Pulmonary artery endothelial cell (primary cell): ENCODE data around the gene PSMB7. TPM values are rescaled to one million over a fixed set of nuclear protein-coding genes. Genes with fewer than 3 reads are reported as not detected.

ENCODE experiments used
- DNase-seq: peaks from one replicate; pipeline ENCODE4 v3.0.0-alpha.2; 2011; ENCODE audit warnings: low read depth, low spot score
- total RNA-seq: library from RNA; depleted of rRNA; stranded (reverse); fragments of >200 nt; gene quantifications from 2 replicates; pipeline ENCODE4 v1.2.3, GENCODE V29; 2014

PSMB7 gene
- 260 and 325 TPM in 2 replicates for total RNA-seq

DNA sequence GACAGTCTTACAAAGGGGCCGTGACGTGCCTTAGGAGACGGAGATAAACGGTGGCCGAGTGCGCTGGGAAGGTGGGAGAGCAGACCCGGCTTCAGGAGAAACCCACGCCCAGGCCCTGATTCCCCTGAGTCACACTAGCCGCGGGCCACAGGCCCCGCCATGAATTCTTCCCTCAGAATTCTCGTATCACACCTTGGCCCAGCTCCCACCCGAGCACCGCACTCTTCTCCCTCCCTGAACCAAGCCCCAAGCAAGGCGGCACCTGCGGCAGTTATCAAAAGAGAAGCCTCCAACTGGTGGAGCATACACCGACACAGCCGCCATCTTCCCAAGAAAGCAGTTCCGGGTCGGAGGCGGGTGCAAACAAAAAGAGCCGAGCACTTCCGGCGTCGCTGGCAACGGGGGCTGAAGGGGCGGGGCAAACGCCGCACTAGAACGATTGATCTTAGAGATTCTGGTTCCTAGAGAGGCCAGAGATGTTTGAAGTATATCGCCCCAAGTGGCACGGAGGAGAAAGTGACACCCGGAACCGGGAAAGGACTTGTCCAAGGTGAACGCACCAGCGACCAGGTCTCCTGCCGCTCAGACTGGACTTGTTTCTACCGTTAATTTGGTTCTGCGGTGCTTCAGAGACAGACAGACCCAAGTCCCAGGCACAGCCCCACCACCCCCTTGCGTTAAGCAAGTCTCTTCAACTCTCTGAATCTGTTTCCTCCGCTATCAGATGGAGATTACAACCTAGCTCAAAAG is at the start of gene PSMB7:
Gene PSMB7 (minus strand): TSS at position 341 of the 750 bp plus-strand sequence. CDS start 17 bp downstream, at position 324.
- DNase-seq = peak; percentile 90

DNA sequence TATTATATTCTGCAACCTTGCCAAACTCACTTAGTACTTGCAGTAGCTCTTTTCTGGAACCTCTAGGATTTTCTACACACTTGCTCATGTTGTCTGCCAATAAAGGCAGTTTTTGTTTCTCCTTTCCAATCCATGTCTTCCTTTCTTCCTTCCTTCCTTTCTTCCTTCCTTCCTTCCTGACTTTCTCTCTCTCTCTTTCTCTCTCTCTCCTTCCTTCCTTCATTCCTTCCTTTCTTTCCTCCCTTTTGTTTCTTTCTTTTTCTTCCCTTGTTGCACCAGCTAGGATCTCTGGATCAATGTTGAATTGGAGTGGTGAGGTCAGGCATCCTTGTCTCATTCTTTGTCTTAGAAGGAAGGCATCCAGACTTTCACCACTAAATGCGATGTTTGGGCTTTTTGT is 47.5 kb upstream of the PSMB7 start:
- DNase-seq = no peak

DNA sequence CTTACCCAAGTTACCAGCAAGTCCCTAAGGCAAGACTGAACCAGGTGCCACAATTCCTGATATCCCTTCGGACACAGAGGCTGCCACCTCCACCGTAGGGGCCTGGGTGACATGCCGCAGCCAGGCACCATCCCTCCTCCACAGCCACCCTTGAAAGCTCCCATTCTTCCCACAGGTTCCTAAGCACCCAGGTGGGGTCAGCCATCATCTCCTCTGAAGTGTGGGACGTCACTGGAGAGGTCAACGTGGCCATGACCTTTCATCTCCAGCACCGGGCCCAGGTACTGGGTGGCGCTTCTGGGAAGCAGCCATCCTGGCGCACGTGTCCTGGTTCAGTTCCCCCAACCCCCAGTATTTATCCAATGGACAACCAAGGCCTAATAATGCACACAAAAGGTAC is 43.2 kb upstream of the PSMB7 start:
- no peak for DNase-seq

DNA sequence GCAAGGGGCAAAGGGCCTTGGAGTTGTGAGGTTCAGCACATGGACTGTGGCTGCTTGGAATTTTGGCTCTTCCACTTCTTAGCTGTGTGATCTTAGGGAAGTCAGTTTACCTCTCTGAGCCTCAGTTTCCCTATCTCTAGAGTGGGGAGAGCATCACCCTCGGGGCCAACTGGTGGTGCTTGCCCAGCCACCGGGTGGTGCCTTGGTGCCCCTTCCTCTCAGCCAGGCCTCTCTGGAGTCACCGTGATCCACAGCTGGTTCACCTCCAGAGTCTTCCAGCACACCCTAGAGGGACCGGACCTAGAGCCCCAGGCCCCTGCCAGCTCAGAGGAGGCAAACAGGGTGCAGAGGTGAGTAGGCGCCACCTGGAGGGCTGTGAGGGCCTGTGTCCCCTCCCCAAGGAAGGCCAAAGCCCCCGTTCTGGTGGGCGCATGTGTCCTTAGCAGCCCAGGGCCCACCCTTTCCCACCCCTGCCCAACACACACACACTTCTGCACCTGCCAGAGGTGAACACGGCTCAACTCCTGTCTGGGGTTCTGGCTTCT is 42.7 kb upstream of the PSMB7 start:
- DNase-seq = no peak

DNA sequence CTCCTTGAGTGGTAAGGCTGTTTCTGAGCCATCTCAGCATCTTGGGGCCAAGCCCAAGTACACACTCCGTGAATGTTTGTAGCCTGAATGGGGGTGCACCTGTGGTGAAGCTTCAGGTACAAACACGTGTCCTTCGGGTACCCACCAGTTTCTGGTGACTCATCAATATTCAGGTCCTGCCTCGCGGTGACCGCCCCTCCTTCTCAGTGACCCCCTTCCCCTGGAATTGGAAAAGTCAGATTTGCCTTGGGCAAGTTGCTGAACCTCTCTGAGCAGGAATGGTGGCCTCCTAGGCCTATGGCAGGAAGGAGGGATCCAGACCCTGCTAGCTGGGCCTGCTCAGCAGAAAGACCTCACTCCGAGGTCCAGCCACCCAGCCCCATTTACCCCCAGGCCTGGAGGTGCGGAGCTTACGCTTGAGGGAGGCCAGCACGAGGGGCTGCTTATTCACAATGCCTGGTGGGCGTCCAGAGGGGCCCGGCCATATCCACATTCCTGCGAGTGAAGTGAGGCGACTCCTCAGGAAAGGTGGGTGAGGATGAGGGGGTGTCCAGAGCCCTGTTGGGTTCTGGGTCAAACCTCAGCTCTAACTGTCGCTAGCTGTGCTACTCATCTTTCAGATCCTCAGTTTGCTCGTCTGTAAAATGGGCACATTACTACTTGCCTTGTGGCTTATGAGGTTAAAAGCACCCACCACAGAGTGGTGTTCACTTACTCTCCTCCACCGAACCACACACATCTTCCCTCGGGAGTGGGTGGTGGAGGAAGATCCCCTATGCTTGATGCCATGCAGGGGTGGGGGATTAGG is 42.0 kb upstream of the PSMB7 start:
- DNase-seq = no peak

DNA sequence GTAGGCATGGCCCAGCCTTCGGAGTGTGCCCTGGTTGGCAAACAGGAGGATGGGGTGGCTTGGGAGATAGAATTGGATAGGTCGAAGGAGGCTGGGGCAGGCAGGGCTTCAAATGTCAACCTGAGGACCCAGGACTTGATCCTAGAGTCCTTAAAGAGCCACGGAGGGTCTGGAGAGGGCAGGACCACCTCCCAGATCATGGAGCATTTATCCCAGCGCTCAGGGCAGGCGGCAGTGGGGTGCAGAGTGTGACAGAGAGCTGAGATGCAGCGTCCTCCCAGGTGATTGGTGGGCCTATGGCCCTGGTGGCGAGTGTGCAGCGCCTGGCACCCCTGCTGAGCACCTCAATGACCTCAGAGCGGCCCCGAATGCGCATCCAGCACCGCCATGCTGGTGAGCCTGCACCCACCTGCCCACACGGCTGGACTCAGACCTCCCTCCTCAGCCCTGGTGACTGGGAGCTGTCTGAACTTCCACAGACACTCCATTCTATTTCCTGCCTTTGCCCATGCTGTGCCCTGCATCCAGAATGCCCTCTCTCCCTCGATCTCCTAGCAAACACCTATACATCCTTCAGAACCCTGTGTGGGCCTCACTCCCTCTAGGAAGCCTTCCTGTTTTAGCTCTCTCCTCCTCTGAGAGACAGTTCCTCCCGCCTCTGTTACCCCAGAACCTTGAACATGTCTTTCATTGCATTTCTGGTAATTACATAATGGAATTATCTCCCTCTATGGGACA is 41.3 kb upstream of the PSMB7 start:
- DNase-seq = no peak

DNA sequence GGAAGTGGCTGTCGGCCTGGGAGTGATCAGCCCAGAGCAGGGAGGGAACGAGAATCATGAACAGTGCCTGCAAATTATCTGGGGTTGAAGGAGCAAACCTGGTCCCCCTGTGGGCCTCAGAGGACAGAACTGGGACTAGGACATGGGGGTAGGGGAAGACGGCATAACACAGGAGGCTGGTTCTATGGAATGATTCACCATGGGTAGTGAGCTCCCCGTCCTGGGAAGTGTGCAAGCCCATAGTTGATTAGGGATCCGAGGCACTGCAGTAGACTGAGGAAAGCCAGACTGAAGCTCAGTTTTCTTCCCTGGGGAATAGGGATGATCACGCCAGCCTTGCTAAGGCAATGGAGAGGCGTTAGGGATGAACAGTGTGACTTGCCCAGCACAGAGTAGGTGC is 40.6 kb upstream of the PSMB7 start:
- no peak for DNase-seq

DNA sequence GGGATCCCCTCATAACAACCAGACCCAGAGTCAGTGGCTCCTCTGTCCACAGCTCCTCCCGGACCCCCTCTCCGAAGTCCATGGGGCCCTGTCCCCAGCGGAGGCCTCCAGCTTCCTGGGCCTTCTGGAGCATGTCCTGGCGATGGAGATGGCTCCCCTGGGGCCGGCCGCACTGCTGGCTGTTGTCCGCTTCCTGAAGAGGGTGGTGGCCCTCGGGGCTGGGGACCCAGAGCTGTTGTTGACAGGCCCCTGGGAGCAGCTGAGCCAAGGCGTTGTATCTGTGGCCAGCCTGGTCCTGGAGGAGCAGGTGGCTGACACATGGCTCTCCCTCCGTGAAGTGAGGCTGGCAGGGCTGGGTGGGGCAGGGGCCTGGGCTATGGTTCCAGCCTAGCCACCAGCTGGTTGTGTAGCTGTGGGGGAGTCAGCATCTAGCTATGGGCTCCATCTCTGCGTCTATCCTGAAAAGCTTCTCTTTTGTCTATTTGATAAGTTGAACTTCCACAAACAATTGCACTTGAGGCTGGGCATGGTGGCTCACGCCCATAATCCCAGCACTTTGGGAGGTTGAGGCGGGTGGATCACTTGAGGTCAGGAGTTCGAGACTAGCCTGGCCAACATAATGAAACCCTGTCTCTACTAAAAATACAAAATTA is 39.7 kb upstream of the PSMB7 start:
- no peak for DNase-seq

DNA sequence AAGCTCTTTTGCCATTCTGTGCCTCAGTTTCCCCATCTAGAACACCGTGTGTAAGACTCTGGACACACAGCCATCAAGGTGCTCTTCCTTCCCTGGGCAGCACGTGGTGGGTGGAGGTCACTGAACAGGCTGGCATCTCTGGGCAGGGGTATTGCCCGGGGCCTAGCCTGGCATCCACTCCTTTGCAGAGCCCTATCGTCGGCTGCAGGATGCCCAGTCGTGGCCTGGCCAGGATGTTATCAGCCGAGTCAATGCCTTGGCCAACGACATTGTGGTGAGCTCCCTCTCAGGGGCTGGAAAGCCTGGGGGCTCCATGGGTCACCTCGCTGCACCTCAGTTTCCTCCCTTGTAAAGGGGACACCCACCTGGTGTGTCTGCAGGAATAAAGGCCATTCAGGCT is 39.1 kb upstream of the PSMB7 start:
- DNase-seq = no peak

DNA sequence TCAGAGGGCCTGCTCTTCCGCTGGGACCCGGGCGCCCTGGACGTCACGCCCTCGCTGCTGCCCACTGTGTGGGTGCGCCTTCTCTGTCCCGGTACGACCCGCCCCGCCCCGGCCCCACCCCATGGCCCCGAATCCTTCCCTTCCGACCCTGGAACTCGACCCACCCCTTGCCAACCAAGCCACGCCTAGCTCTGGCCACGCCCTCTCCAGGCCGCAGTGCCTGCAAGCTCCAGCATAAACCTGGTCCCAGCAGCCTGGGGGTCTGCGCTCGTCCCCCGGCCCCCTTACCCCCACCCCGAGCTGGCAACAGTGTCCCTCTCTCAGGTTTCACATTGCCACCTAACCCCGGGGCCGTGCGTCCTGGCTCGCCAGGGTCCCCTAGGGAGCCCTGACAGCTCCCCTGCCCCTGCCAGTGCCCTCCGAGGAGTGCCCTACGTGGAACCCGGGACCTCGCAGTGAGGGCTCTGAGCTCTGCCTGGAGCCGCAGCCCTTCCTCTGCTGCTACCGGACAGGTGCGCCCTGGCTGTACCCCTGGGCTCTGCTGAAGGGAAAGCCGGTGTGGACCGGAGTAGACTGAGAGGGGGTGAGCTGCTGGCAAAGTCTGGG is 38.4 kb upstream of the PSMB7 start:
- DNase-seq = no peak

DNA sequence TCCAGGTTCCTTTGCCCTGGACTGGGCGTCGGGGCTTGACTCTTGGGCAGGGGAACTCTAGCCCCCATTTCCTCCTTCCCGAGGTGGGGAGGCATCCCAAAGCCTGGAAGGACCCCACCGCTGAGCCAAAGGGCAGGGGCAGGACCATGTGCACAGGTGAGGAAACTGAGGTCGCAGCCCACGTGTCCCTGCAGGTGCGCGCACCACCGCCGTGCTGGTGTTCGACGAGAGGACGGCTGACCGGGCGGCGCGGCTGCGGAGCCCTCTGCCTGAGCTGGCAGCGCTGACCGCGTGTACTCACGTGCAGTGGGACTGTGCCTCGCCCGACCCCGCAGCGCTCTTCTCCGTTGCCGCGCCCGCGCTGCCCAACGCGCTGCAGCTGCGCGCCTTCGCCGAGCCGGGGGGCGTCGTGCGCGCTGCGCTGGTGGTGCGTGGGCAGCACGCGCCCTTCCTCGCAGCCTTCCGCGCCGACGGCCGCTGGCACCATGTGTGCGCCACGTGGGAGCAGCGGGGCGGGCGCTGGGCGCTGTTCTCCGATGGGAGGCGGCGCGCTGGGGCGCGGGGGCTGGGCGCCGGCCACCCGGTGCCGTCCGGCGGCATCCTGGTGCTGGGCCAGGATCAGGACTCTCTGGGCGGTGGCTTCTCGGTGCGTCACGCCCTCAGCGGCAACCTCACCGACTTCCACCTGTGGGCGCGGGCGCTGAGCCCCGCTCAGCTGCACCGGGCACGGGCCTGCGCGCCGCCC is 37.8 kb upstream of the PSMB7 start:
- DNase-seq = no peak

DNA sequence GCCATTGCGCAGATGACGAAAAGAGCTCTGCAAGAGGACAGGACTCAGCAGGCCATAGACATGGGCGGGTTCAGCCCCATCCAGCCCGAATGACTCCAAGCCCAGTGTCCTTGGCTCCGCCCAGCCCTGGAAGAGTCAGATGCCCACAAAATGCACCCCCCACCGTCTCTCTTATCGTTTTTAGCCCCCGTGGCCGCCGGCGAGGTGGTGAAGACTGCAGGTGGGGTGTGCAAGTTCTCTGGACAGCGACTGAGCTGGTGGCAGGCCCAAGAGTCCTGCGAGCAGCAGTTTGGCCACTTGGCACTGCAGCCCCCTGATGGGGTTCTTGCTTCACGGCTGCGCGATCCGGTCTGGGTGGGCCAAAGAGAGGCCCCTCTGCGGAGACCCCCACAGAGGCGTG is 37.1 kb upstream of the PSMB7 start:
- DNase-seq = no peak

DNA sequence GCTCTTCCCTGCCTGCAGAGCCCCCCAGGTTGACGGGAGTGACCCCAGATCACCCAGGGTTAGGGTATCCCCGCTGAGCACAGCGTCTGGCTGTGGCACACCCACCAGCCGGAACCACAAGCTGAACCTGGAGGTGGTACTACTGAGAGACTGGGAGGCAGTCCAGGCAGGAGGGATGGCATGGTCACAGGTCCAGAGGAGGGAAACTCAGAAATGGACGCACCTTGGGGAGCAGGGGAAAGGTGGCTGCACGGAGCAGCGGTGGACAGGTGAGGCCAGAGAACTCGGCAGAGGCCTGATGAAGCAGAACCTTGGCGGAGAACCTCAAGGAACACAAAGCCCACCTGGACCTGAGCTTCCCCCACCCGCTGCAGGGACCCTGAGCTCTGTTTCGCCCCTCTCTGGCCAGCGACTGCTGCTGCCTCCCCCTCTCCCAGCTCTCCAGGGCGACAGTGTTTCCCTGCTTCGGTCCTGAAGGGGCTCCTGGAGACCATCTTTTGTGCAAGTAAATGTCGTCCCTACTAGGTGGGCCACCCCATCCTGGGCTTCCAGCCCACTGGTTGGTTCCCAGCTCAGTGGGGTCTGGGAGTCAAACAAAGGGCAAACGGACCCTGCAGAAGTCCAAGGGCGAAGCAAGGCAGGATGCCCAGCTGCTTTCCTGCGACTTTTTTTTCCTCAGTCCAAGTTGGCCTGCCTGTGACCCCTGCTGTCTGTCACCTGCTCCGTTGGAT is 35.9 kb upstream of the PSMB7 start:
- DNase-seq = no peak

DNA sequence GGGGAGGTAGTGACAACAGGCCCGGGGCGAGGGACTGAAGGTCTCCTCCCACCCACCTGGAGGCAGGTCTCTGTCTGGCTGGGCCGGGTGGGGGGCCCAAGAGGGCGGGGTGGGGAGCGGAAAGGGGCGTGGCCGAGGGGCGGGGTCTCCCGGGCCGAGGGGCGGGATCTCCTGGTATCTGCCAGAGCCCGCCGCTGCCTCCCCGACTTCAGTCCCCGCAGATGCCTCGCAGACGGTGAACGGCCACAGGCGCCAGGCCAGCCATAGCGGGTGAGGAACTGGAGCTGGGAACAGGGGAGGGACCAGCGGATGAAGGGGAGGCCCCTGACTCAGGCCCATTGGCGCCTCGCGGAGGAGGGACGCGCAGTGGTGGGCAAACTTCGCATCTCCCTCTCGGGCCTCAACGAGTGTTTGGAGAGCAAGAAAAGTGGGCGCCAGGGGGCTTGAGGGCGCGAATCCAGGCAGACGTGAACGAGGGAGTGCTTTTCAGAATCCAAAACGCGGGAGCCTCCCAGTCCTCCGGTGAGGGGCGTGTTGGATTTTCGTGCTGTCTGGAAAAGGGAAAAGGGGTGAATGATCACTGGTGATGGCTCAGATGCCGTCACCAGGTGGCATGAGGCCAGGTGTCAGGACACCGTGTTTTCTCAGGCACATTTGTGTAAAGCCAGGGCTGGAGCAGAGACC is 35.1 kb upstream of the PSMB7 start, which contains the start of gene ADGRD2:
Gene ADGRD2 (plus strand): TSS at position 211 of the 684 bp plus-strand sequence. CDS start 1,216 bp downstream, outside the sequence.
- DNase-seq = no peak

DNA sequence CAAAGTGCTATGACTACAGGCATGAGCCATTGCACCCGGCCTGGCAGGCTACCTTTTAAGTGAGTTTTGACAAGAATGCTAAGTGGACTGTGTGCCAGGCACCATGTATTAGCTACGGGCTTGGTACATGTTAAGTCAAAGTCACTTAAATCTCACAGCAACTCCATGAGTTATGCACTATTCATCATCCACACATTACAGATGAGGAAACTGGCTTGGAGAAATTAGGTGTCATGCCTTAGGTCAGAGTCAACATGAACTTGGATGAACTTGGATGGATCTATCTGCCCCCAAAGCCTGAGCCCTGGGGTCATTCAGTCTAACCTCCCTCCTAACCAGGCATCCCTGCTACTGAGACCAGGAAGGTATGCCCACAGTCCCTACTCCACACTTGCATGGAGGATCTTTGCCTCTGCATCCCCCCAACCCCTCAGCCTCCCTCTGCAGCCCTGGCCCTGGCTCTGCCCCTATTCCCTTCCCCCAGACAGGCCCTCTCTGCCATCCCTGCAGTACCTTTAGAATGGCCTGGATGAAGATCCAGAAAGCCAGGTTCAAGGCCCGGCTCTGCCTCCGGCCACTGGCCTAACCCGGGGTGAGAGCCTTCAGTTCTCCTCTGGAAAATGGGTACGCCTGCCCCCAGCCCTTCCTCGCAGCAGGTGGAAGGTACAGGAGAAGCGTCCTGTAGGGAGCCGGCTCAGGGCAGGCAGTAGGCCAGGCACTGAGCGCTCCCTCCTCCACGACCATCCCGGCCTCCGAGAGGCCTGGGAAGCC is 34.3 kb upstream of the PSMB7 start:
- no peak for DNase-seq

DNA sequence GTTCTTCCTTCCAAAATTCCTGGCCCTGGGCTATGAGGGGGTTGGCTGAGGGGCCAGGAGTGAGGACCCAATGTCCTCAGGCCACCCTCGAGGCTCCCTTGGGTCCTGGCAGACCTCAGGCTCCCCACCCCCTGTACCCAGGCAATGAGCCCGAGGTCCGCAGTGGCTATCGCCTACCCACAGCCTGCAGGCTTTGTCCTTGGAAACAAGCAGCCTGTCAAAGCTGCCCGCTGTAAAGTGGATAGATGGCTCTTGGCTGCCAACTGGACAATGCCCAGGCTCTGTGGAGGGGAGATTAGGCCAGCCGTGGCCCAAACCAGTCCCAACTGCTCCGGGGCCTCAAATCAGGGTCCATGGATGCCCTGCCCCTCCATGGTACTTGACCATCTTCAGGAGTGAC is 32.8 kb upstream of the PSMB7 start:
- no peak for DNase-seq

DNA sequence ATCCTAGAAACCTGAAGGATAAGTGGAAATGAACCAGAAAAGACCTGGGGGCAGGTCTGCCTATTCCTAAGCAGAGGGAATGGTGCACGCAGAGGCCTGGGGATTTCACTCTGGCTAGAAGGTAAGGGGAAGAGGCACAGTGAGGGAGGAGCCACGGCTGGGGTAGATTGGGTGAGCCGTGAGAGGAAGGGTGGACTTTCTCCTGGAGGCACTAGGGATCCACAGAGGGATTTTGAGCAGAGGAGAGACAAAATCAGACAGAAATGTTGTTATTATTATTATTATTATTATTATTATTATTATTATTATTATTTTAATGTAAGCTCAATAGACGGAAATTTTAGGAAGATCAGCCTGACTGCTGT is 32.0 kb upstream of the PSMB7 start:
- DNase-seq = no peak

DNA sequence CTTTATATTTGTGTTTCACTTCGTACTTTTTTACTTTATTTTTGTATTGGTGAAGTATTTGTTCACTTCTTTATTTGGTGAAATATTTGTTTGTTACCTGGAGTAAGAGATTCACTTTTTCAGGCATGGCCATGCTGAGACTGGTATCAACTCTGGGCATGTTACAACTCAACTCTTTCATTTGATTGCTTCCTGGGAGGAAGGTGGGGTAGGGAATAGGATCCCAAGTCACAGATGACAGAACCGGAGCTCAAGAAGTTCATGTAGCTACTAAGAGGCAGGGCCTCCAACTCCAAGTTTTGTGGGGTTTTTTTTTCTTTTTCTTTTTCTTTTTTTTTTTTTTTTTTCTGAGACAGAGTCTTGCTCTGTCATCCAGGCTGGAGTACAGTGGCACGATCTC is 28.9 kb upstream of the PSMB7 start:
- no peak for DNase-seq
